Measurements from ENCODE around the gene ARHGAP27. TPM values are rescaled to one million over a fixed set of nuclear protein-coding genes. Genes with fewer than 3 reads are reported as not detected.
"Not testable (repeated sequence)": the region's sequence is repeated elsewhere in the genome, so short reads cannot be mapped to it uniquely, and the experiment has no call there.

The ARHGAP27 gene, protein sequence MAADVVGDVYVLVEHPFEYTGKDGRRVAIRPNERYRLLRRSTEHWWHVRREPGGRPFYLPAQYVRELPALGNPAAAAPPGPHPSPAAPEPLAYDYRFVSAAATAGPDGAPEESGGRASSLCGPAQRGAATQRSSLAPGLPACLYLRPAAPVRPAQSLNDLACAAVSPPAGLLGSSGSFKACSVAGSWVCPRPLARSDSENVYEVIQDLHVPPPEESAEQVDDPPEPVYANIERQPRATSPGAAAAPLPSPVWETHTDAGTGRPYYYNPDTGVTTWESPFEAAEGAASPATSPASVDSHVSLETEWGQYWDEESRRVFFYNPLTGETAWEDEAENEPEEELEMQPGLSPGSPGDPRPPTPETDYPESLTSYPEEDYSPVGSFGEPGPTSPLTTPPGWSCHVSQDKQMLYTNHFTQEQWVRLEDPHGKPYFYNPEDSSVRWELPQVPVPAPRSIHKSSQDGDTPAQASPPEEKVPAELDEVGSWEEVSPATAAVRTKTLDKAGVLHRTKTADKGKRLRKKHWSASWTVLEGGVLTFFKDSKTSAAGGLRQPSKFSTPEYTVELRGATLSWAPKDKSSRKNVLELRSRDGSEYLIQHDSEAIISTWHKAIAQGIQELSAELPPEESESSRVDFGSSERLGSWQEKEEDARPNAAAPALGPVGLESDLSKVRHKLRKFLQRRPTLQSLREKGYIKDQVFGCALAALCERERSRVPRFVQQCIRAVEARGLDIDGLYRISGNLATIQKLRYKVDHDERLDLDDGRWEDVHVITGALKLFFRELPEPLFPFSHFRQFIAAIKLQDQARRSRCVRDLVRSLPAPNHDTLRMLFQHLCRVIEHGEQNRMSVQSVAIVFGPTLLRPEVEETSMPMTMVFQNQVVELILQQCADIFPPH
- total RNA-seq (ENCODE audit: low replicate concordance), result 26.8 and 56.2 TPM in 2 replicates
- long read RNA-seq, partial matches to known transcripts, result 0 of 14 reads
- long read RNA-seq, other reads (novel, unspliced or antisense), result 14 of 14 reads

DNA sequence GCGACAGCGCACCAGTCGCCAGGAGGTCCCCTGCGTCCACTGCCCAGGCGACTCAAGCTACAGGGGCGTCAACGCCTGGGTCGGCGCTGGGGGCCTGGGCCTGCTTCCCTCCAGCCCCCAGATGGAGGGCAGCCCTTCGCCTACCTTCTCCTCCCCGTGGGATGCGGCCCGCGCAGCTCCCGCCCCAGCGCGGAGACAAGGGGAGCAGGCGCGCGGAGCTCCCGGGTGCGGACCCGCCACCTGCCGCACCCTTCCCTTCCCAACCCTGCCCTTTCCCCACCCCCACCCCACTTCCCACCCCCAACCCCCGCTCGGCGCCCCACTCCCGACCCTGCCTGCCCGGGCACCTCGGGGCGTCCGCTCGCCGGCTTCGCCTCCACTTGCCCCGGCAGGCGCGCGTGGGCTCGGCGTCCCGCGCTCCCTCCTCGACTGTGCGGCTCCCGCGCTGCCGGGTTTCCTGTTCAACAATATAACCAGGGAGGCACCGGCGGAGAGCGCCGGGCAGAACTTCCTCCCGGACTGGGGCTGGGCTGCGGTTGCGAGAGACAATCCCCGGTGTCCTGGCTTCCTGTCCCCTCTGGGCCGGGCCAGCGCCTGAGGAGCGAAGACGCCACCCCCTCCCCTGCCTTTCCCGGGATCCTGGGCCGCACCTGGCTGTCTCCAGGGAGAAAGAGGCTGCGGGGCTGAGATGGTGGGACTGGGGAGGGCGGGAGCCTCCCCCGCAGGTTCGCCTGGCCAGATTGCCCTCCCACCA lies at the start of gene ARHGAP27:
ARHGAP27 (minus strand) TSS at position 466 of the 754 bp plus-strand sequence. CDS start 2,591 bp downstream, outside the sequence.
- peaks cover 8% of the 10 kb centered on the region for H3K4me1 Mint-ChIP-seq (ENCODE audit: unreplicated experiment)
- no peak for DNase-seq (ENCODE audit: extremely low spot score, unreplicated experiment)
- no peaks in the 10 kb centered on the region for H3K36me3 Mint-ChIP-seq
- H3K4me3 Mint-ChIP-seq, result peak within 1 kb of the TSS; percentile 87
- TF ChIP-seq, protein P1, sequence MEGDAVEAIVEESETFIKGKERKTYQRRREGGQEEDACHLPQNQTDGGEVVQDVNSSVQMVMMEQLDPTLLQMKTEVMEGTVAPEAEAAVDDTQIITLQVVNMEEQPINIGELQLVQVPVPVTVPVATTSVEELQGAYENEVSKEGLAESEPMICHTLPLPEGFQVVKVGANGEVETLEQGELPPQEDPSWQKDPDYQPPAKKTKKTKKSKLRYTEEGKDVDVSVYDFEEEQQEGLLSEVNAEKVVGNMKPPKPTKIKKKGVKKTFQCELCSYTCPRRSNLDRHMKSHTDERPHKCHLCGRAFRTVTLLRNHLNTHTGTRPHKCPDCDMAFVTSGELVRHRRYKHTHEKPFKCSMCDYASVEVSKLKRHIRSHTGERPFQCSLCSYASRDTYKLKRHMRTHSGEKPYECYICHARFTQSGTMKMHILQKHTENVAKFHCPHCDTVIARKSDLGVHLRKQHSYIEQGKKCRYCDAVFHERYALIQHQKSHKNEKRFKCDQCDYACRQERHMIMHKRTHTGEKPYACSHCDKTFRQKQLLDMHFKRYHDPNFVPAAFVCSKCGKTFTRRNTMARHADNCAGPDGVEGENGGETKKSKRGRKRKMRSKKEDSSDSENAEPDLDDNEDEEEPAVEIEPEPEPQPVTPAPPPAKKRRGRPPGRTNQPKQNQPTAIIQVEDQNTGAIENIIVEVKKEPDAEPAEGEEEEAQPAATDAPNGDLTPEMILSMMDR (conservative IDR thresholded peaks at IDR 0.05), result no peak
- H3K9me3 Mint-ChIP-seq, result no peaks in the 10 kb centered on the region
- H3K27ac Mint-ChIP-seq, result peak within 1 kb of the TSS; percentile 98
- H3K27me3 Mint-ChIP-seq, result peaks cover 33% of the 10 kb centered on the region

DNA sequence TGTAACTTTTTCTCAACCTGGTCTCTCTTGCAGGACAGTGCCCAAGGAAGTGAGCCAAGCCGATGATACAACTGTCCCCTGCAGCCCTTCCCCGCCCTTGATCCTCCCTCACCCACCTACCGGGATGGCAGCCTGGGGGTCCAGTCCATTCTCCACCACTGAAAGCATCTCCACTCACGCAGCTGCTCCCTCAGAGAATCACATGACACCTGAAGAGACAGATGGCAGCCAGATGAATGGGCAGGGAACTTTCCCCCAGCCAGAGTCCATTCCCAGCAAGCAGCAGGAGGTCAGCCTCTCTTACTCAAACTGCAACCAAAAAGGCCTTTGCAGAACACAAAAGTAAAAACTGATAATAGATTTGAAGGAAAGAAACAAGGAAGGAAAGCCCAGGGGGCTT lies 49.6 kb upstream of the ARHGAP27 start:
- not testable (repeated sequence) for H3K27ac Mint-ChIP-seq; H3K9me3 Mint-ChIP-seq; H3K4me3 Mint-ChIP-seq; H3K4me1 Mint-ChIP-seq (ENCODE audit: unreplicated experiment); DNase-seq (ENCODE audit: extremely low spot score, unreplicated experiment); H3K27me3 Mint-ChIP-seq
- H3K36me3 Mint-ChIP-seq, result peaks cover 10% of the 10 kb centered on the region

DNA sequence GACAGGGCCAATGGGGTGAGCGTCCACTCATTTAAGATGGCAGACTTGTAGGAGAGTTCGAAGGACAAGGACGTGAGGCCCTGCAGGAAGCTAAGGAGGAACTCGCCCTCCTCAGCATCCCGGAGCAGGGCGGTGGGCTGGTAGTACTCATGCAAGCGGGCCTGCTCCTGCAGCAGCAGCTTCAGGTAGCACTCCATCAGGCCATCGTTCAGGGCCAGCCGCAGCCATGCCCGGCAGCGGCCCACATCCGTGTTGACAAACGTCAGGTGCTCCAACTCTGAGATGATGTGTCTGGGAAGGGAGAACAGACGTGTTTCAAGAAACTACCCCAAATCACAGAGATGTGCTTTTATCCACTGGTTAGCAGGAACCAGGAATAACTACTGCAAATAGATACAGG lies 42.8 kb upstream of the ARHGAP27 start:
- not testable (repeated sequence) for H3K27me3 Mint-ChIP-seq, H3K9me3 Mint-ChIP-seq

DNA sequence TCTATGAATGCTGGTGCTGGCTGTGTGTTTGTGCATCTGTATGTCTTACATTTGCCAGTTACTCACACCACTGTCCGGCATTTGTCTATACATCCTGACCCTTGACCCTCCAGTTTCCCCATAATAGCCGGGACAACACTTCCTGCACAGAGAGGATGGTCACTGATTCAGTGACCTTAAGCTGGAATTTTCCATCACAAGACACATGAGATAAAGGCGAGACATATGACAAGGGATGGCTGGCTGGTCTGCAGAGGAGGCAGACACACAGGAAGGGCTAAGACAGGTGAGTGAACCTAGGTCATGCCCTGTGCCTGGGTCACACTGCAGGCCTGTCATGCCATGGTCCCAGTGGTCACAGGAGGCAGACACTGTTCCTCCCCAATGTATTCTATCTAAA lies 39.6 kb upstream of the ARHGAP27 start:
- H3K27me3 Mint-ChIP-seq, H3K36me3 Mint-ChIP-seq: not testable (repeated sequence)

More for the DNA sequence above, 42.8 kb upstream of the ARHGAP27 start:
- not testable (repeated sequence) for H3K4me3 Mint-ChIP-seq; H3K27ac Mint-ChIP-seq; H3K4me1 Mint-ChIP-seq (ENCODE audit: unreplicated experiment); DNase-seq (ENCODE audit: extremely low spot score, unreplicated experiment)
- H3K36me3 Mint-ChIP-seq, result peaks cover 12% of the 10 kb centered on the region

DNA sequence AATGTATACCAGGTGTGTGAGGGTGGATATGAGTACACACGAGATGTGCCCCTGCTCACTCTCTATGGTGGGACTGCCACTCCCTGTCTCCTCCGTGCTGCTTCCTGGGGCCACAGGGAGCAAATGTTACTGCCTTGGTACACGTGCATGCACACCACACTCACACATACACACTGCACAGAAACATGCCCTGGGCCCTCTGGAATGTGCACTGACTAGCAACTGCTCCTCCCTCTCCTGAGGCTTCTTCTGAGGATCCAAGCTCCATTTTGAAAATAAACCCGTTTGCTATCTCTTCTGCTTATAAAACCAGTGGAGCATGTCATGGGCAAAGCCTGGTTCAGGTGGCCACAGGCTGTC lies 36.5 kb upstream of the ARHGAP27 start:
- not testable (repeated sequence) for DNase-seq (ENCODE audit: extremely low spot score, unreplicated experiment); H3K9me3 Mint-ChIP-seq; H3K36me3 Mint-ChIP-seq; H3K27me3 Mint-ChIP-seq; H3K4me1 Mint-ChIP-seq (ENCODE audit: unreplicated experiment)
- Mint-ChIP-seq H3K4me3 (peak overlapping the region; percentile 71), H3K27ac (peak overlapping the region; percentile 96)

More for the DNA sequence above, 39.6 kb upstream of the ARHGAP27 start:
- not testable (repeated sequence) for H3K4me1 Mint-ChIP-seq (ENCODE audit: unreplicated experiment); DNase-seq (ENCODE audit: extremely low spot score, unreplicated experiment); H3K27ac Mint-ChIP-seq; H3K4me3 Mint-ChIP-seq; H3K9me3 Mint-ChIP-seq

DNA sequence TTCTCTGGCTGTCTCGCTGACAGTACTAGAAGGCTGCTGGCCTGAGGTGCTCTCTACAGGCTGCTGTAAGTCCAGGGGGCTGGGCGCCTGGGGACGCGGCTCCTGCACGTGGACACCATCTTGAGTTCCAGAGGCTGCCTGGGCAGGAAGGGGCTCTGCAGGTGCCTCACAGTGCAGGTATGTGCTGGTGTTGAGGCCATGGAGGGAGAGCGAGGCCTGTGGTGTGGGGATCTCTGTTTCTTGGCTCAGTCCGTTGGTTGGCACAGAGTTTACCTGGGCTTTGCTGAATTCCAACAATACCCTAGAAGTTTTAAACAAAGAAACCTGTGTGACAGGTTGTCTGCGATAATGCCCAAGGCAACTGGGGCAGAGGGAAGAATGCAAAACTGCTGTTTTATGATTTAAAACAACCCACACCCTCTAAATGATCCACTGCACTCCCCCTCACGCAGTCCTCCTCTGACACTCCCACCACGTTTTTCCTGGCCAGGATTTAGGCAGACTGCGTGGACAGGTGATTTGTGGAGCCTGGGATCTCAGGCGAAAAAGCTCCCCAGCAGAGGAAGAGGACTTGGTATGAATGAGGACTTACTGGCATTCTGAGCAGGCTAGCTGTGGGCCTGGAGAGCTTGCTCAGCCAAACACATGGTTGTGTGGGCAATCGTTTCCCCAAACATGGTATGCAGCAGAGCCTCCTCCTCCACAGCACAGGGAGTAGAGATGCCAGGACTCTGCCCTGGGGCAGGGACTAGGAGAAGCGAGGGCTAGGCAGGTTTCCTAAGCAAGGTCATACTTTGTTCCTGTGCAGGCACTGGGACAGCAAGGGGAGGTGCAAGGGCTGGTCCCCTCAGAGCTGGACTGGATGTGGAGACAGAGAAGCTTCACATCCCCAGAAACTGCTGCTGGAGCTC lies 35.9 kb upstream of the ARHGAP27 start:
- H3K4me1 Mint-ChIP-seq (ENCODE audit: unreplicated experiment); H3K36me3 Mint-ChIP-seq; H3K27me3 Mint-ChIP-seq; DNase-seq (ENCODE audit: extremely low spot score, unreplicated experiment); H3K9me3 Mint-ChIP-seq: not testable (repeated sequence)
- H3K27ac Mint-ChIP-seq, result peak overlapping the region; percentile 96
- peak overlapping the region; percentile 39 for H3K4me3 Mint-ChIP-seq

DNA sequence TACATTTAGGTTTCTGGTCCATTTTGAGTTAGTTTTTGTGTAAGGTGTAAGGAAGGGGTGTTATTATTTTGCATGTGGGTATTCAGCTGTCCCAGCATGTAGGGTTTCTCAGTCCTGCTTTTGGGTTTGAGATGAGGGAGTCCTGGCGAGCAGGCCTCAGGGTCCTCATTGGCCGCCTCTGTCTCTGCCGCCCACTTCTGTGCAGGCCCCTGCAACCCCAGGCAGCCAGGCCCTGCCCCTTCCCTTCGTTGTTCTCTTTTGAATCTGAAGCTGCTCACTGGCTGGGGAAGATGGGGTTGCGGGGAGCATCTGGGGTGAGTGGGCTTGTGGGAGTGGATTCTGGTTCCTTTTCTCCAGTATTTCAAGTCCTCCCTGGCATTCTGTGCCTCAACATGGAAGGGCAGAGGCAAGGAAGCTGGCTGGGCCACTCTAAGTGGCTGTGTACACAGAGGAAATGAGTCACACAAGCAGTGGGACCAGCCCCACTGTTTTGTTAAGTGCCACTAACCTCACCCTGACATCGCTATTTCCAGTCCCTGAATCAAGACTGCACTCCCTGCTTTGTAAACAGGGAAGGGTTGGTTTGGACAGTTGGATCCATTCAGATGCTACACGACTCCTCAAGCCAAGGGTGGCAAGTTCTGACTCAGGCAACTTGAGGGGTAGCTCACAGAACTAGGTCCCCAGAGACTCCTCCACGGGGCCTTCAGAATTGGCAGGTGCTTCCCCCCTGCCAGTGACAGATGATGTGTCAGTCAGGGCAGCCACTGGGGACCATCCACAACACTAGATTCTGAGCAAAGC lies 29.1 kb upstream of the ARHGAP27 start:
- not testable (repeated sequence) for H3K4me1 Mint-ChIP-seq (ENCODE audit: unreplicated experiment); DNase-seq (ENCODE audit: extremely low spot score, unreplicated experiment); H3K9me3 Mint-ChIP-seq; H3K4me3 Mint-ChIP-seq; H3K27me3 Mint-ChIP-seq; H3K36me3 Mint-ChIP-seq
- peak overlapping the region; percentile 73 for H3K27ac Mint-ChIP-seq

DNA sequence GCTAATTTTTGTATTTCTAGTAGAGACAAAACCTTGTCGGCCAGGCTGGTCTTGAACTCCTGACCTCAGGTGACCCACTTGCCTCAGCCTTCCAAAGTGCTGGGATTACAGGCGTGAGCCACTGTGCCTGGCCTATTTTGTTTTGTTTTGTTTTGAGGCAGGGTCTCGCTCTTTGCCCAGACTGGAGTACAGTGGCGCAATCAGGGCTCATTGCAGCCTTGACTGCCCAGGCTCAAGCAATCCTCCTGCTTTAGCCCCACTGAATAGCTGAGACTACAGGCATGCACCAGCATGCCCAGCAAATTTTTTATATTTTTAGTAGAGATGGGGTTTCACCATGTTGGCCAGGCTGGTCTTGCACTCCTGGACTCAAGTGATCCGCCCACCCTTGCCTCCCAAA lies 27.8 kb upstream of the ARHGAP27 start:
- H3K27ac Mint-ChIP-seq; H3K9me3 Mint-ChIP-seq; DNase-seq (ENCODE audit: extremely low spot score, unreplicated experiment); H3K4me1 Mint-ChIP-seq (ENCODE audit: unreplicated experiment); H3K4me3 Mint-ChIP-seq; H3K36me3 Mint-ChIP-seq; H3K27me3 Mint-ChIP-seq: not testable (repeated sequence)

DNA sequence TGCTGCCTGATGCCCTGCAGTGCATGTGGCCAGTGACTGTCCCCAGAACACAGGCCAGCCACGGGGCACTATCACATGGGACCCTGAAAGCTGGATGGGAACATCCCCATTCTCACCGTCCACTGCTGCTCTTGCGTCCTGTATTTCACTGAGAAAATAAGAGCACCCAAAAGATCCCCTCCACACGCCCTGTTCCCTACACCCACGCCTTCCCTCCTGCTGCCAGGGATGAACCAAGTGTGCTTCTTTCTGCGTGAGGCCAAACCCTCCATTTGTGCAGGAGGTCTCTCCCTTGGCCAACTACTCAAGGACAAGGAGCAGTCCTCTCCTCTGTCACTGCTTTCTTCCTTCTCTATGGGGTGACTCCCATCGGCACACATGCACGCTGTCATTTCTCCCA lies 21.7 kb upstream of the ARHGAP27 start:
- not testable (repeated sequence) for H3K27me3 Mint-ChIP-seq; DNase-seq (ENCODE audit: extremely low spot score, unreplicated experiment); H3K36me3 Mint-ChIP-seq; H3K4me3 Mint-ChIP-seq; H3K9me3 Mint-ChIP-seq; H3K4me1 Mint-ChIP-seq (ENCODE audit: unreplicated experiment); H3K27ac Mint-ChIP-seq

DNA sequence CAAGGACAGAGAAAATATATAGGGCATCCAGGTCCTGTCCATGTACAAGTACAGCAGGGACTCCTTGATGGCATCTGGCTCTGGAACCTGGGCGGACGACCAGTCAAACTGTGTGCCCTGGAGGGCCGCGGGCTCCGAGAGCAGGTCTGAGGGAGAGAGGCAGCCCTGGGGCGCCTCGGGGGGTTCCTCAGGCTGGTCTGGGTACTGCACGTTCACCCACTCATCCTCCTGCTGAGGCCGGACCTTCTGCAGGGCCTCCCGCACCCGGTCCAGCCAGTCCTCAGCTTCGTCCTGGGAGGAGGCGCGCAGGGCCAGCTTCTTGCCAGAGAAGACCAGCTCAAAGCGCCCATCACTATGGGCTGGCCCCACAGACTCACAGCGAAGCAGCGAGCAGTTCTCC lies 21.1 kb upstream of the ARHGAP27 start:
- H3K4me3 Mint-ChIP-seq; H3K4me1 Mint-ChIP-seq (ENCODE audit: unreplicated experiment); H3K9me3 Mint-ChIP-seq; H3K36me3 Mint-ChIP-seq; H3K27me3 Mint-ChIP-seq; DNase-seq (ENCODE audit: extremely low spot score, unreplicated experiment); H3K27ac Mint-ChIP-seq: not testable (repeated sequence)

DNA sequence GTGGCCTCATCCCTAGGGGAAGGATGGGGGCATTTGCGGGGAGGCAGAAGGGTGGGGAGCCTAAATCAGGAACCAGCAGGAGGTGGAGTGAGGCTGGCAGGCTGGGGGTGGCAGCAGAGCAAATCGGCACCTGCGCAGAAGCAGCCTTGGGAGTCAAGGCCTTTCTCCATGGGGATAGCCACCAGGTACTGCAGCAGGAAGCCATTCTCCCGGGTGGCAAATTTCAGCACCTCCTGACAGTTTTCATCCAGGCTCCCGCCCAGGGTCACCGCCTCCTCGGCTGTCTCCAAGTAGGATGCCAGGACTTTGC lies 20.5 kb upstream of the ARHGAP27 start:
- H3K4me1 Mint-ChIP-seq (ENCODE audit: unreplicated experiment); H3K9me3 Mint-ChIP-seq; DNase-seq (ENCODE audit: extremely low spot score, unreplicated experiment); H3K4me3 Mint-ChIP-seq; H3K36me3 Mint-ChIP-seq; H3K27ac Mint-ChIP-seq; H3K27me3 Mint-ChIP-seq: not testable (repeated sequence)

Data from type B pancreatic cell (in vitro differentiated cells).